ENCODE results near the gene TYW1B. TPM values are rescaled to one million over a fixed set of nuclear protein-coding genes. Genes with fewer than 3 reads are reported as not detected.
"Not testable (repeated sequence)": the region's sequence is repeated elsewhere in the genome, so short reads cannot be mapped to it uniquely, and the experiment has no call there.

TYW1B gene
- total and polyA plus RNA-seq, 2 donors (not counting 3 experiments of a cell fraction or from before 2014, with no cell fraction given) = 0.69 to 2.7 TPM

GRCh38 chr7:72706521-72706920 is 121.5 kb downstream of the TYW1B start:
- intact Hi-C loops (cut with micrococcal nuclease) = no loop called here
- CTCF ChIA-PET = no interaction called here
- dilution Hi-C loops (cut with MboI; ENCODE audit: extremely low pct_ligation_motif_present, low sequenced_read_pairs) = no loop called here

GRCh38 chr7:72705693-72706092 is 122.3 kb downstream of the TYW1B start:
- FAIRE-seq; H3K4me1 ChIP-seq (ENCODE audit: control insufficient read depth, extremely low read depth, insufficient read depth, low read length): not testable (repeated sequence)

More at GRCh38 chr7:72706521-72706920, 121.5 kb downstream of the TYW1B start:
- H3K4me3 ChIP-seq (replicated peaks in 1 of 3; ENCODE audit: insufficient read depth in 1 of 3, low read depth in 1 of 3, low read length in 3 of 3) = no peak overlapping the region
- no peaks in the 10 kb centered on the region for H3K4me1 ChIP-seq (ENCODE audit: control insufficient read depth, extremely low read depth, insufficient read depth, low read length)
- H3K27ac ChIP-seq (ENCODE audit: insufficient read depth, low read depth, low read length) = no peak overlapping the region
- TF ChIP-seq MYC (IDR thresholded peaks at IDR 0.05; ENCODE audit: low read depth, low read length) = no peak
- no peak for TF ChIP-seq JUN (IDR thresholded peaks at IDR 0.05; ENCODE audit: borderline replicate concordance, insufficient read depth, insufficient read length, low read depth)
- no peak for TF ChIP-seq POLR2A (IDR thresholded peaks at IDR 0.05; ENCODE audit: low read depth, low read length)
- no peak for TF ChIP-seq MAX (IDR thresholded peaks at IDR 0.05; ENCODE audit: insufficient read depth, insufficient read length)
- TF ChIP-seq FOS (IDR thresholded peaks at IDR 0.05; ENCODE audit: borderline replicate concordance, insufficient read depth, low read length) = no peak
- TF ChIP-seq EZH2 (IDR thresholded peaks at IDR 0.05; ENCODE audit: borderline replicate concordance, low read depth, low read length, severe bottlenecking) = no peak
- no peak for TF ChIP-seq GATA2 (IDR thresholded peaks at IDR 0.05; ENCODE audit: insufficient read depth, insufficient read length, low read depth, low read length)
- no peak for TF ChIP-seq CTCF (IDR thresholded peaks at IDR 0.05; ENCODE audit: extremely low read depth in 1 of 2, insufficient read depth in 1 of 2, low read depth in 1 of 2, low read length in 2 of 2)
- TF ChIP-seq POLR2AphosphoS5 (IDR thresholded peaks at IDR 0.05; ENCODE audit: insufficient read depth, low read depth, low read length) = no peak
- no peaks in the 10 kb centered on the region for H3K9me3 ChIP-seq (replicated peaks; ENCODE audit: control insufficient read depth, insufficient read depth, low read length)
- no peak overlapping the region for H3K9ac ChIP-seq (replicated peaks; ENCODE audit: extremely low read depth, insufficient read depth, low read length)
- H4K20me1 ChIP-seq (replicated peaks; ENCODE audit: control insufficient read depth, extremely low read depth, insufficient read depth, low read length) = no peaks in the 10 kb centered on the region
- H3K27me3 ChIP-seq (ENCODE audit: control insufficient read depth in 2 of 2, insufficient read depth in 2 of 2, low read length in 2 of 2) = no peaks in the 10 kb centered on the region
- no peaks in the 10 kb centered on the region for H3K36me3 ChIP-seq (ENCODE audit: control insufficient read depth in 2 of 2, extremely low read depth in 1 of 2, insufficient read depth in 2 of 2, low read length in 2 of 2)
- POLR2A ChIA-PET = no interaction called here
- H3K9me1 ChIP-seq (replicated peaks; ENCODE audit: control insufficient read depth, extremely low read depth, insufficient read depth, low read length) = no peaks in the 10 kb centered on the region
- no TSS peak for BruUV-seq (replicated peaks)
- peak; percentile 59 for FAIRE-seq
- no peak overlapping the region for H3K4me2 ChIP-seq (ENCODE audit: insufficient read depth, low read length)
- no peaks in the 10 kb centered on the region for H3K79me2 ChIP-seq (ENCODE audit: control insufficient read depth, insufficient read depth, low read length)
- H2AFZ ChIP-seq (ENCODE audit: low read depth, low read length) = no peak overlapping the region
- DNase-seq (ENCODE audit: low read depth, low spot score) = no peak

More at GRCh38 chr7:72705693-72706092, 122.3 kb downstream of the TYW1B start:
- H3K4me3 ChIP-seq (replicated peaks in 1 of 3; ENCODE audit: insufficient read depth in 1 of 3, low read depth in 1 of 3, low read length in 3 of 3); CTCF ChIA-PET; DNase-seq (ENCODE audit: low read depth, low spot score); POLR2A ChIA-PET; H3K27ac ChIP-seq (ENCODE audit: insufficient read depth, low read depth, low read length); H3K36me3 ChIP-seq (ENCODE audit: control insufficient read depth in 2 of 2, extremely low read depth in 1 of 2, insufficient read depth in 2 of 2, low read length in 2 of 2); H3K79me2 ChIP-seq (ENCODE audit: control insufficient read depth, insufficient read depth, low read length); BruUV-seq (replicated peaks); H3K9me1 ChIP-seq (replicated peaks; ENCODE audit: control insufficient read depth, extremely low read depth, insufficient read depth, low read length); H4K20me1 ChIP-seq (replicated peaks; ENCODE audit: control insufficient read depth, extremely low read depth, insufficient read depth, low read length); intact Hi-C loops (cut with micrococcal nuclease); H2AFZ ChIP-seq (ENCODE audit: low read depth, low read length); H3K27me3 ChIP-seq (ENCODE audit: control insufficient read depth in 2 of 2, insufficient read depth in 2 of 2, low read length in 2 of 2); H3K9ac ChIP-seq (replicated peaks; ENCODE audit: extremely low read depth, insufficient read depth, low read length); H3K9me3 ChIP-seq (replicated peaks; ENCODE audit: control insufficient read depth, insufficient read depth, low read length); dilution Hi-C loops (cut with MboI; ENCODE audit: extremely low pct_ligation_motif_present, low sequenced_read_pairs); H3K4me2 ChIP-seq (ENCODE audit: insufficient read depth, low read length): not testable (repeated sequence)
